Omental fat pad (tissue), 4 donors: ENCODE results near the gene OR2J1. TPM values are rescaled to one million over a fixed set of nuclear protein-coding genes. Genes with fewer than 3 reads are reported as not detected.

Experiments
- ATAC-seq: fragments of 150-250 bp; one replicate; pipeline ENCODE4 v1.9.1; 2016; ENCODE audit warnings: mild to moderate bottlenecking, moderate library complexity; ENCODE audit not compliant: low FRiP score
- DNase-seq: peaks from one replicate; pipeline ENCODE4 v3.0.0-alpha.2; 2019; ENCODE audit warnings: low spot score
- total RNA-seq, 4 donors: library from RNA; depleted of rRNA; stranded (reverse); fragments of >200 nt; gene quantifications; one replicate each; pipeline ENCODE4 v1.1.0, GENCODE V29; 2016
- TF ChIP-seq, protein P1 (sequence below), 3 donors: fragments of 450-650 bp; IDR thresholded peaks; one replicate each; pipeline ENCODE4 v1.5.1; 2016 to 2017; ENCODE audit warnings: antibody characterized with exemption in 3 of 3, mild to moderate bottlenecking in 3 of 3, moderate library complexity in 2 of 3

The OR2J1 gene
- not detected for total RNA-seq

DNA sequence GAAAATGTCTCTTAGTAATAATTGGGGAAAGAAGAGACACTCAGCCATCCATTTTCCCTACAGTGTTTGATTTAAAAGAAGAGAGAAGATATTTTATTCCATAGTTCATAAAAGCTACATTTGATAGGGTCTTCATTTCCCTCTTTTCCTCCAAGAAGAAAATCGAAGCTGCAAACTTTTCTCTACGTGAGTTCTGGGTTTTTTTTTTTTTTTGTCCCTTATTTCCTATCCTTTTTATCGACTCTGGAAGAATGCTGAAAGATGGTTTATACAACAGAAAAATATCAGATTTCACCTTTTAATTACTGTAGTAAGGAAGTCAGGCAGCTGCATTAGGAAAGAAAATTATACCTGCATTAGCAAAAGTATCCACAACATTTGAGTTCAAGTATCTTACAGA lies at the start of gene OR2J1:
TSS of gene OR2J1 (plus strand) at position 301 of the 400 bp plus-strand sequence. CDS start 1,453 bp downstream, outside the sequence.
- no peak for DNase-seq
- ATAC-seq = no peak
- TF ChIP-seq, protein P1, sequence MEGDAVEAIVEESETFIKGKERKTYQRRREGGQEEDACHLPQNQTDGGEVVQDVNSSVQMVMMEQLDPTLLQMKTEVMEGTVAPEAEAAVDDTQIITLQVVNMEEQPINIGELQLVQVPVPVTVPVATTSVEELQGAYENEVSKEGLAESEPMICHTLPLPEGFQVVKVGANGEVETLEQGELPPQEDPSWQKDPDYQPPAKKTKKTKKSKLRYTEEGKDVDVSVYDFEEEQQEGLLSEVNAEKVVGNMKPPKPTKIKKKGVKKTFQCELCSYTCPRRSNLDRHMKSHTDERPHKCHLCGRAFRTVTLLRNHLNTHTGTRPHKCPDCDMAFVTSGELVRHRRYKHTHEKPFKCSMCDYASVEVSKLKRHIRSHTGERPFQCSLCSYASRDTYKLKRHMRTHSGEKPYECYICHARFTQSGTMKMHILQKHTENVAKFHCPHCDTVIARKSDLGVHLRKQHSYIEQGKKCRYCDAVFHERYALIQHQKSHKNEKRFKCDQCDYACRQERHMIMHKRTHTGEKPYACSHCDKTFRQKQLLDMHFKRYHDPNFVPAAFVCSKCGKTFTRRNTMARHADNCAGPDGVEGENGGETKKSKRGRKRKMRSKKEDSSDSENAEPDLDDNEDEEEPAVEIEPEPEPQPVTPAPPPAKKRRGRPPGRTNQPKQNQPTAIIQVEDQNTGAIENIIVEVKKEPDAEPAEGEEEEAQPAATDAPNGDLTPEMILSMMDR (IDR thresholded peaks at IDR 0.05) = no peak

DNA sequence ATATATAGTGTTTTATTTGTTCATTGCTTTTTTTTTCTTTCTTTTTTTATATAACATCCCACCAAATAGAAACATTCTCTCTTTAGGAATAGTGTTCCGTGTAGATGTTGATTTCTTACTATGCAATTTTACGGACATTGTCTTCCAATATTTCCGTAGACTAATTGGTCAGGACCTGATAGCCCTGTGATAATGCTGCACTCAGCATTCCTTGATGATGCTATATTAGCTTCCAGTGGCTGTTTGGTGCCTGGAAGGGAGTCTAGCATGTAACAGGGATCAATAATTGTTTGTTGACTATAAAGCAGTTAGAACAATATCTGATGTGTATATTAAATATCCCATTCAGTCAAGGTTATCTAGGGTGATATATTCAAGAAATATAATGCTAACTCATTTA lies 47.6 kb upstream of the OR2J1 start:
- ATAC-seq (no peak), DNase-seq (no peak)
- TF ChIP-seq, protein P1 (IDR thresholded peaks at IDR 0.05) = no peak

- ATAC-seq (no peak), DNase-seq (no peak)
Measured at GRCh38 chr6:29071831-29072723, 27.2 kb upstream of the OR2J1 start.

GRCh38 chr6:29079203-29079602 lies 20.1 kb upstream of the OR2J1 start:
- TF ChIP-seq, protein P1 (IDR thresholded peaks at IDR 0.05) = no peak
- DNase-seq (no peak), ATAC-seq (no peak)

More at GRCh38 chr6:29071831-29072723, 27.2 kb upstream of the OR2J1 start:
- TF ChIP-seq, protein P1 (IDR thresholded peaks at IDR 0.05) = no peak

DNA sequence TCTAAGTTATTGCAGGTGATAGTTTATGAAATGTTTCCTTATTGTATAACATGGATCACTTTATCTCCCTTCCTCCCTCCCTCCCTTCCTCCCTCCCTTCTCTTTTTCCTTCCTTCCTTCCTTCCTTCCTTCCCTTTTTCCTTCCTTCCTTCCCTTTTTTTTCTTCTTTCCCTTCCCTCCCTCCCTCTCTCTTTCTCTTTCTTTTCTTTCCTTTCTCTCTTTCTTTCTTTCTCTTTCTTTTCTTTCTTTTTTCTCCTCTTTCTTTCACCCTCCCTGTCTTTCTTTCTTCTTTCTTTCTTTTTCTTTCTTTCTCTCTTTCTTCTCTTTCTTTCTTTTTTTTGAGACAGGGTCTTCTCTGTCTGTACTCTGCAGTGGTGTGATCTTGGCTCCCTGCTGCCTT lies 18.0 kb upstream of the OR2J1 start:
- TF ChIP-seq, protein P1 (IDR thresholded peaks at IDR 0.05) = no peak
- ATAC-seq (no peak), DNase-seq (no peak)

GRCh38 chr6:29082457-29082856 lies 16.8 kb upstream of the OR2J1 start:
- DNase-seq = no peak
- TF ChIP-seq, protein P1 (IDR thresholded peaks at IDR 0.05) = no peak
- ATAC-seq = no peak

GRCh38 chr6:29087213-29087612 lies 12.1 kb upstream of the OR2J1 start, which contains the start of gene OR2B3:
Gene OR2B3 (minus strand): TSS chr6:29087313. CDS start chr6:29087248, 65 bp downstream.
- TF ChIP-seq, protein P1 (IDR thresholded peaks at IDR 0.05) = no peak
- no peak for DNase-seq
- no peak for ATAC-seq
